Measurements from ENCODE around the gene CHD2. TPM values are rescaled to one million over a fixed set of nuclear protein-coding genes. Genes with fewer than 3 reads are reported as not detected.

The CHD2 gene
- total RNA-seq (97.9 and 102 TPM in 2 replicates), polyA plus RNA-seq (35.9 and 53.8 TPM in 2 replicates), polyA minus RNA-seq (140 and 151 TPM in 2 replicates), Bru-seq, nascent RNA (percentile 98 among the genes with signal in this experiment), BruChase-seq, experiment 1, labeled RNA remaining after a 6-hour chase (percentile 92 among the genes with signal in this experiment), BruChase-seq, experiment 2, labeled RNA remaining after a 2-hour chase (percentile 94 among the genes with signal in this experiment)
- polyA plus RNA-seq (2011; cell fraction: cytosol; rRNA removed): 34.4 and 35.9 TPM in 2 replicates
- polyA plus RNA-seq (2011; cell fraction: nucleus; rRNA removed): 242 and 270 TPM in 2 replicates
- polyA plus RNA-seq (2012): 47.9 and 49.9 TPM in 2 replicates
- polyA minus RNA-seq (2011; cell fraction: cytosol; rRNA and poly(A)+ RNA removed): 29.8 TPM
- 377 and 533 TPM in 2 replicates for polyA minus RNA-seq (2011; cell fraction: nucleus; rRNA and poly(A)+ RNA removed)
- long read RNA-seq, partial matches to known transcripts: 4 of 19 reads
- long read RNA-seq, other reads (novel, unspliced or antisense): 11 of 19 reads

GRCh38 chr15:92899948-92900730 is at the start of gene CHD2:
CHD2 (plus strand) TSS chr15:92900324; CDS start chr15:92901238, 914 bp downstream.
- Histone ChIP-seq H3K79me2 (ENCODE audit: control insufficient read depth, insufficient read depth, low read length) (peaks cover 92% of the 10 kb centered on the region), H3K9me1 (replicated peaks; ENCODE audit: control insufficient read depth, extremely low read depth, insufficient read depth, low read length) (no peaks in the 10 kb centered on the region), H3K4me2 (ENCODE audit: insufficient read depth, low read length) (peak within 1 kb of the TSS; percentile 99), H4K20me1 (replicated peaks; ENCODE audit: control insufficient read depth, extremely low read depth, insufficient read depth, low read length) (no peaks in the 10 kb centered on the region), H3K36me3 (ENCODE audit: control insufficient read depth in 2 of 2, extremely low read depth in 1 of 2, insufficient read depth in 2 of 2, low read length in 2 of 2) (peaks cover 2 to 23% of the 10 kb centered on the region in 2 experiments), H3K9ac (replicated peaks; ENCODE audit: extremely low read depth, insufficient read depth, low read length) (peak within 1 kb of the TSS; percentile 100), H3K27me3 (ENCODE audit: control insufficient read depth in 2 of 2, insufficient read depth in 2 of 2, low read length in 2 of 2) (no peaks in the 10 kb centered on the region), H3K4me3 (replicated peaks in 1 of 3; ENCODE audit: insufficient read depth in 1 of 3, low read depth in 1 of 3, low read length in 3 of 3) (peak within 1 kb of the TSS; percentile 64 to 100 (median 97)), H3K27ac (ENCODE audit: insufficient read depth, low read depth, low read length) (peak within 1 kb of the TSS; percentile 98), H3K4me1 (ENCODE audit: control insufficient read depth, extremely low read depth, insufficient read depth, low read length) (peaks cover 13% of the 10 kb centered on the region), H2AFZ (ENCODE audit: low read depth, low read length) (no peak within 1 kb of the TSS), H3K9me3 (replicated peaks; ENCODE audit: control insufficient read depth, insufficient read depth, low read length) (no peaks in the 10 kb centered on the region)
- no TSS peak for BruUV-seq (replicated peaks)
- intact Hi-C loops (cut with micrococcal nuclease): loop anchor here (1.0 to 10.0 kb wide), 4 partner anchors 18 to 365 kb away; no protein-coding TSS in a partner anchor
- peak; percentile 98 for TF ChIP-seq POLR2A (IDR thresholded peaks at IDR 0.05; ENCODE audit: low read depth, low read length)
- no peak for TF ChIP-seq FOS (IDR thresholded peaks at IDR 0.05; ENCODE audit: borderline replicate concordance, insufficient read depth, low read length)
- TF ChIP-seq EZH2 (IDR thresholded peaks at IDR 0.05; ENCODE audit: borderline replicate concordance, low read depth, low read length, severe bottlenecking): no peak
- TF ChIP-seq MYC (IDR thresholded peaks at IDR 0.05; ENCODE audit: low read depth, low read length): no peak
- TF ChIP-seq JUN (IDR thresholded peaks at IDR 0.05; ENCODE audit: borderline replicate concordance, insufficient read depth, insufficient read length, low read depth): no peak
- TF ChIP-seq CTCF (IDR thresholded peaks at IDR 0.05; ENCODE audit: extremely low read depth in 1 of 2, insufficient read depth in 1 of 2, low read depth in 1 of 2, low read length in 2 of 2): no peak
- TF ChIP-seq GATA2 (IDR thresholded peaks at IDR 0.05; ENCODE audit: insufficient read depth, insufficient read length, low read depth, low read length): no peak
- no peak for TF ChIP-seq MAX (IDR thresholded peaks at IDR 0.05; ENCODE audit: insufficient read depth, insufficient read length)
- peak; percentile 96 for TF ChIP-seq POLR2AphosphoS5 (IDR thresholded peaks at IDR 0.05; ENCODE audit: insufficient read depth, low read depth, low read length)
- ChIA-PET POLR2A (interaction anchor here (0.6 to 2.2 kb wide), 14 partner anchors 9 to 104 kb away, joined by 3 to 52 read pairs (median 4); no protein-coding TSS in a partner anchor), CTCF (interaction anchor here (0.6 to 6.8 kb wide), 14 partner anchors 8 to 103 kb away, joined by 3 to 67 read pairs (median 8); no protein-coding TSS in a partner anchor)
- FAIRE-seq (peak; percentile 8), DNase-seq (ENCODE audit: low read depth, low spot score) (peak; percentile 89)
- dilution Hi-C loops (cut with MboI; ENCODE audit: extremely low pct_ligation_motif_present, low sequenced_read_pairs): loop anchor here (25.0 kb wide), 1 partner anchor 88 kb away; no protein-coding TSS in a partner anchor
